MM.1S (cell line): ENCODE measurements around the gene THSD7B.

Experiments used
- CTCF ChIP-seq: fragments of 300-600 bp; sonication (generic); IDR thresholded peaks from 2 replicates; pipeline ENCODE4 v1.5.1; 2016; ENCODE audit warnings: antibody characterized with exemption, low read length, mixed read lengths
- EZH2 ChIP-seq: fragments of 300-600 bp; sonication (generic); optimal IDR thresholded peaks from 2 replicates; pipeline ENCODE3; 2017; ENCODE audit warnings: low read depth, mild to moderate bottlenecking, antibody characterized with exemption, low read length, mixed read lengths

- TF ChIP-seq CTCF (no peak), EZH2 (no peak)
These were observed 274.3 kb downstream of the THSD7B start for GRCh38 chr2:137039482-137040152.
